Measurements from ENCODE around the gene VAV3. TPM values are rescaled to one million over a fixed set of nuclear protein-coding genes. Genes with fewer than 3 reads are reported as not detected.

The VAV3 gene
- total RNA-seq, 4 donors from 2014 or later, result 44.1 to 123 (median 111) TPM

GRCh38 chr1:107677697-107678096, 287.3 kb downstream of the VAV3 start:
- H3K4me1 ChIP-seq, result peaks cover 0 to 63% (median 34%) of the 10 kb centered on the region in 4 donors
- no peak for DNase-seq
- no peaks in the 10 kb centered on the region for H3K27me3 ChIP-seq
- in situ Hi-C loops (cut with MboI; ENCODE audit: low pct_ligation_motif_present in 1 of 4, low pct_unique_long_range_greater_than_20kb in 1 of 4, low sequenced_read_pairs in 3 of 4) (no loop called here), intact Hi-C loops (cut with DNase I; ENCODE audit: low total_unique reads) (no loop called here)
- H3K9me3 ChIP-seq, result no peaks in the 10 kb centered on the region
- H3K4me3 ChIP-seq, result no peak overlapping the region
- 52 to 53% methylated on average over 3 of the region's 3 CpGs for whole genome bisulfite sequencing, 2 donors (ENCODE audit: low coverage in 1 of 2)
- TF ChIP-seq POLR2AphosphoS5 (IDR thresholded peaks at IDR 0.05) (no peak), EP300 (IDR thresholded peaks at IDR 0.05; ENCODE audit: low read depth) (no peak), POLR2A (IDR thresholded peaks at IDR 0.05) (no peak), CTCF (IDR thresholded peaks at IDR 0.05) (no peak)
- no peaks in the 10 kb centered on the region for H3K36me3 ChIP-seq
- H3K27ac ChIP-seq, result peak overlapping the region in 2 of 4 donors; percentile 21 to 26

- no peaks in the 10 kb centered on the region for H3K27me3 ChIP-seq
- no peak overlapping the region for H3K27ac ChIP-seq
- peaks cover 7 to 60% (median 38%) of the 10 kb centered on the region in 4 donors for H3K4me1 ChIP-seq
- H3K9me3 ChIP-seq, result no peaks in the 10 kb centered on the region
- no peaks in the 10 kb centered on the region for H3K36me3 ChIP-seq
- in situ Hi-C loops (cut with MboI; ENCODE audit: low pct_ligation_motif_present in 1 of 4, low pct_unique_long_range_greater_than_20kb in 1 of 4, low sequenced_read_pairs in 3 of 4) (no loop called here), intact Hi-C loops (cut with DNase I; ENCODE audit: low total_unique reads) (no loop called here)
- no peak for DNase-seq
- TF ChIP-seq CTCF (IDR thresholded peaks at IDR 0.05) (no peak), POLR2A (IDR thresholded peaks at IDR 0.05) (no peak), POLR2AphosphoS5 (IDR thresholded peaks at IDR 0.05) (no peak), EP300 (IDR thresholded peaks at IDR 0.05; ENCODE audit: low read depth) (no peak)
- H3K4me3 ChIP-seq, result no peak overlapping the region
- WGBS, 2 donors (ENCODE audit: low coverage in 1 of 2), result 88% methylated on average over 1 of the region's 1 CpG; no CpG with 5 or more reads in 1 of the 2 donors
Observed at GRCh38 chr1:107674486-107674885, 290.5 kb downstream of the VAV3 start.

- in situ Hi-C loops (cut with MboI; ENCODE audit: low pct_ligation_motif_present in 1 of 4, low pct_unique_long_range_greater_than_20kb in 1 of 4, low sequenced_read_pairs in 3 of 4) (no loop called here), intact Hi-C loops (cut with DNase I; ENCODE audit: low total_unique reads) (no loop called here)
- TF ChIP-seq EP300 (IDR thresholded peaks at IDR 0.05; ENCODE audit: low read depth), result no peak
- 90 to 100% methylated on average over 2 of the region's 2 CpGs for WGBS, 2 donors (ENCODE audit: low coverage in 1 of 2)
- peaks cover 7 to 62% (median 42%) of the 10 kb centered on the region in 4 donors for H3K4me1 ChIP-seq
- DNase-seq, result no peak
- H3K27ac ChIP-seq, result no peak overlapping the region
- H3K4me3 ChIP-seq, result no peak overlapping the region
- no peaks in the 10 kb centered on the region for H3K9me3 ChIP-seq
- H3K27me3 ChIP-seq, result no peaks in the 10 kb centered on the region
- no peaks in the 10 kb centered on the region for H3K36me3 ChIP-seq
Observed at GRCh38 chr1:107673006-107673405, 292.0 kb downstream of the VAV3 start.

- DNase-seq, result no peak
- Histone ChIP-seq H3K9me3 (no peaks in the 10 kb centered on the region), H3K27me3 (no peaks in the 10 kb centered on the region), H3K36me3 (no peaks in the 10 kb centered on the region), H3K4me3 (no peak overlapping the region), H3K27ac (peak overlapping the region; percentile 70 to 75 (median 72)), H3K4me1 (peaks cover 10 to 72% (median 51%) of the 10 kb centered on the region in 4 donors)
- 49 to 54% methylated on average over 5 of the region's 5 CpGs for WGBS, 2 donors (ENCODE audit: low coverage in 1 of 2)
- in situ Hi-C loops (cut with MboI; ENCODE audit: low pct_ligation_motif_present in 1 of 4, low pct_unique_long_range_greater_than_20kb in 1 of 4, low sequenced_read_pairs in 3 of 4), result no loop called here
- intact Hi-C loops (cut with DNase I; ENCODE audit: low total_unique reads), result no loop called here
- no peak for TF ChIP-seq POLR2A (IDR thresholded peaks at IDR 0.05)
- TF ChIP-seq POLR2AphosphoS5 (IDR thresholded peaks at IDR 0.05), result no peak
- no peak for TF ChIP-seq CTCF (IDR thresholded peaks at IDR 0.05)
- TF ChIP-seq EP300 (IDR thresholded peaks at IDR 0.05; ENCODE audit: low read depth), result no peak
Observed at GRCh38 chr1:107670397-107671040, 294.5 kb downstream of the VAV3 start.

Data from transverse colon (tissue), 4 donors.